ENCODE results near the gene NIPBL. TPM values are rescaled to one million over a fixed set of nuclear protein-coding genes. Genes with fewer than 3 reads are reported as not detected.

NIPBL gene
- total and polyA plus RNA-seq, 2 of the 8 experiments (the other 6 are each of a cell fraction or from before 2014, with no cell fraction given) = 21.1 to 53.5 TPM

DNA sequence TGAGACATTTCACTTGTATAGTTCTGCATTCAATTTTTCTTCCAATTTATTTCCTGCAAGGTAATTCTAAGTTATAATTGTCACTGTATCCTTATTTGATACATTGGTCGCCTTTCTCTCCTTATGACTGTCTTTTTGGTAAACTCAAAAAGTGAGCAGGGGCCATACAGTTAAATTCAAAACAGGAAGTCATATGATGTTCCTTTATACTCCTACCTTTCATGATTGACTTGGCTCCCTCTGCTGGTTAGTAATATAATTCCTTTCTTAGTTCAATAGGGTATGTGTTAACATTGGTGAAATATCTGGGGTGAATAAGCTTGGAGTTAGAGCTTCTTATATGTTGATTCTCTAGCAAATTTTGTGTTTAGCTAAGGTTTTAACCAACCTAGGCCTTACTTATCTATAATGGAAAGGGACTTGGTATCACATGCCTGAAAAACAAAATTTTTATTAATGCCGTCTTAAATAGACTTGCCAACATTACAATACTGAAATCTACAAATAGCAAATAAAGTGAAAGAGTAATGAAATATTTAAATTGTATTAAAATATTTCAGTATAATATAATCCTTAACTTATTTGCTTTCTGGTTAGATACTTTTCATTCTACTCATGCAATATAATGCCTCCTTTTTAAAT lies 6.0 kb upstream of the NIPBL start:
- ChIA-PET POLR2A (ENCODE audit: partially characterized antibody) (interaction anchor here (2.6 kb wide), 1 partner anchor 126 kb away, joined by 6 read pairs; no protein-coding TSS in a partner anchor), CTCF (ENCODE audit: partially characterized antibody) (interaction anchor here (0.6 to 9.3 kb wide), 16 partner anchors 10 to 422 kb away, joined by 3 to 121 read pairs (median 4); no protein-coding TSS in a partner anchor)
- FAIRE-seq = no peak
- Histone ChIP-seq H3K4me2 (ENCODE audit: insufficient read depth in 1 of 2, low read depth in 2 of 2, low read length in 2 of 2) (no peak overlapping the region), H2BK5ac (ENCODE audit: low read depth, low read length) (no peak overlapping the region), H3K4ac (replicated peaks; ENCODE audit: insufficient read length, low read depth, low read length) (no peak overlapping the region), H3K4me1 (replicated peaks in 1 of 4; ENCODE audit: control insufficient read depth in 3 of 4, insufficient read depth in 4 of 4, low read length in 3 of 4) (peaks cover 0 to 4% (median 0%) of the 10 kb centered on the region in 4 experiments; a peak in 4 of 7 replicates), H2AFZ (ENCODE audit: low read length) (no peak overlapping the region), H3K27me3 (replicated peaks in 1 of 4; ENCODE audit: control insufficient read depth in 3 of 4, extremely low read depth in 1 of 4, insufficient read depth in 3 of 4, low read length in 3 of 4) (no peaks in the 10 kb centered on the region), H3K36me3 (ENCODE audit: control insufficient read depth in 2 of 4, insufficient read depth in 4 of 4, low read length in 3 of 4) (no peaks in the 10 kb centered on the region; a peak in 1 of 8 replicates), H4K5ac (ENCODE audit: insufficient read length, low read depth, low read length) (no peak overlapping the region), H3K4me3 (ENCODE audit: extremely low read depth in 1 of 4, insufficient read depth in 2 of 4, low read depth in 3 of 4, low read length in 4 of 4) (no peak overlapping the region), H3K23ac (ENCODE audit: insufficient read length) (no peak overlapping the region), H4K91ac (replicated peaks; ENCODE audit: insufficient read length, low read length) (no peak overlapping the region), H3K79me1 (ENCODE audit: low read depth, low read length) (no peaks in the 10 kb centered on the region), H3K9me3 (ENCODE audit: insufficient read depth in 2 of 2, low read depth in 1 of 2, low read length in 1 of 2) (0 out of 4 replicates have a peak, but pooled peaks cover 0 to under 1% of the 10 kb centered on the region in 2 experiments), H2BK12ac (ENCODE audit: low read depth, low read length) (no peak overlapping the region), H3K27ac (ENCODE audit: low read depth, low read length) (no peak overlapping the region), H3K9ac (replicated peaks in 1 of 4; ENCODE audit: extremely low read depth in 1 of 4, low read depth in 3 of 4, low read length in 3 of 4) (no peak overlapping the region), H3K79me2 (ENCODE audit: control insufficient read depth in 1 of 2, insufficient read depth in 2 of 2, low read length in 2 of 2) (peaks cover 3 to 56% of the 10 kb centered on the region in 2 experiments), H2BK15ac (ENCODE audit: low read length) (no peak overlapping the region), H3K56ac (replicated peaks; ENCODE audit: insufficient read length, low read depth, low read length) (no peak overlapping the region), H4K8ac (ENCODE audit: extremely low read depth, insufficient read depth, low read length) (no peak overlapping the region), H3K14ac (ENCODE audit: insufficient read length) (no peak overlapping the region), H4K20me1 (replicated peaks in 1 of 2; ENCODE audit: control insufficient read depth in 1 of 2, insufficient read depth in 2 of 2, low read length in 2 of 2) (no peaks in the 10 kb centered on the region), H2BK20ac (ENCODE audit: low read length) (no peak overlapping the region), H2BK120ac (replicated peaks; ENCODE audit: low read depth, low read length) (no peak overlapping the region), H2AK5ac (ENCODE audit: low read depth, low read length) (no peak overlapping the region), H3K18ac (ENCODE audit: extremely low read depth, low read length) (no peak overlapping the region), H3K23me2 (ENCODE audit: low read depth, low read length) (peaks cover 6% of the 10 kb centered on the region; the same call in 1 of the 2 replicates)
- DNase-seq (ENCODE audit: low read depth in 1 of 2, low spot score in 2 of 2) = no peak
- WGBS, 2 experiments (ENCODE audit: extremely low coverage in 1 of 2, insufficient coverage in 1 of 2, insufficient read length in 1 of 2, insufficient replicate concordance in 2 of 2, low coverage in 1 of 2, low lambda C conversion rate in 2 of 2, missing lambda C conversion rate in 1 of 2) = 51% methylated on average over 2 of the region's 2 CpGs; no CpG with 5 or more reads in 1 of the 2 experiments
- TF ChIP-seq RAD21 (IDR thresholded peaks at IDR 0.05 in 1 of 2, conservative IDR thresholded peaks at IDR 0.05 in 1 of 2; ENCODE audit: low read depth in 2 of 2, low read length in 2 of 2) = peak; percentile 52 to 59
- TF ChIP-seq CBX8 (IDR thresholded peaks at IDR 0.05; ENCODE audit: borderline replicate concordance, low read depth, low read length) = no peak
- no peak for TF ChIP-seq JUND (IDR thresholded peaks at IDR 0.05; ENCODE audit: low read length)
- TF ChIP-seq, protein P1, sequence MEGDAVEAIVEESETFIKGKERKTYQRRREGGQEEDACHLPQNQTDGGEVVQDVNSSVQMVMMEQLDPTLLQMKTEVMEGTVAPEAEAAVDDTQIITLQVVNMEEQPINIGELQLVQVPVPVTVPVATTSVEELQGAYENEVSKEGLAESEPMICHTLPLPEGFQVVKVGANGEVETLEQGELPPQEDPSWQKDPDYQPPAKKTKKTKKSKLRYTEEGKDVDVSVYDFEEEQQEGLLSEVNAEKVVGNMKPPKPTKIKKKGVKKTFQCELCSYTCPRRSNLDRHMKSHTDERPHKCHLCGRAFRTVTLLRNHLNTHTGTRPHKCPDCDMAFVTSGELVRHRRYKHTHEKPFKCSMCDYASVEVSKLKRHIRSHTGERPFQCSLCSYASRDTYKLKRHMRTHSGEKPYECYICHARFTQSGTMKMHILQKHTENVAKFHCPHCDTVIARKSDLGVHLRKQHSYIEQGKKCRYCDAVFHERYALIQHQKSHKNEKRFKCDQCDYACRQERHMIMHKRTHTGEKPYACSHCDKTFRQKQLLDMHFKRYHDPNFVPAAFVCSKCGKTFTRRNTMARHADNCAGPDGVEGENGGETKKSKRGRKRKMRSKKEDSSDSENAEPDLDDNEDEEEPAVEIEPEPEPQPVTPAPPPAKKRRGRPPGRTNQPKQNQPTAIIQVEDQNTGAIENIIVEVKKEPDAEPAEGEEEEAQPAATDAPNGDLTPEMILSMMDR (IDR thresholded peaks at IDR 0.05; ENCODE audit: control extremely low read depth in 1 of 3, insufficient read depth in 1 of 3, low read depth in 1 of 3, low read length in 3 of 3) = peak in 2 of 3 experiments; percentile 36 to 57; a peak in 2 of 4 replicates
- TF ChIP-seq EZH2 (IDR thresholded peaks at IDR 0.05; ENCODE audit: low read depth, low read length, severe bottlenecking) = no peak

Measured in H1 (cell line).